H9 (cell line): Measurements from ENCODE around the gene ADPRH. TPM values are rescaled to one million over a fixed set of nuclear protein-coding genes. Genes with fewer than 3 reads are reported as not detected.

Experiments
- DNase-seq: peaks from one replicate; pipeline ENCODE4 v3.0.0-alpha.2; 2017
- H2AFZ ChIP-seq: one replicate; pipeline ENCODE4 v1.6.1; 2013; ENCODE audit warnings: mild to moderate bottlenecking, low read length, control low read depth, moderate library complexity
- H2AK5ac ChIP-seq: 2 replicates; pipeline ENCODE4 v1.6.1; 2013; ENCODE audit warnings: low read length, control low read depth, mixed read lengths; ENCODE audit not compliant: insufficient read length
- H2BK120ac ChIP-seq: one replicate; pipeline ENCODE4 v1.6.1; 2013; ENCODE audit warnings: low read depth, mild to moderate bottlenecking, low read length, control low read depth, inconsistent platforms; ENCODE audit not compliant: poor library complexity, severe bottlenecking
- H2BK12ac ChIP-seq: 2 replicates; pipeline ENCODE4 v1.6.1; 2013; ENCODE audit warnings: low read length, control low read depth, mixed read lengths, low read depth; ENCODE audit not compliant: insufficient read length
- H2BK15ac ChIP-seq: 2 replicates; pipeline ENCODE4 v1.6.1; 2013; ENCODE audit warnings: low read depth, low read length, control low read depth
- H2BK20ac ChIP-seq: one replicate; pipeline ENCODE4 v1.6.1; 2013; ENCODE audit warnings: low read depth, mild to moderate bottlenecking, low read length, control low read depth, inconsistent platforms; ENCODE audit not compliant: poor library complexity, severe bottlenecking
- H2BK5ac ChIP-seq: 2 replicates; pipeline ENCODE4 v1.6.1; 2013; ENCODE audit warnings: low read length, control low read depth, mixed read lengths; ENCODE audit not compliant: insufficient read length
- H3K14ac ChIP-seq: 2 replicates; pipeline ENCODE4 v1.6.1; 2013; ENCODE audit warnings: low read length, control low read depth; ENCODE audit not compliant: insufficient read depth
- H3K18ac ChIP-seq: 2 replicates; pipeline ENCODE4 v1.6.1; 2013; ENCODE audit warnings: low read depth, mild to moderate bottlenecking, mixed read lengths, low read length, control low read depth; ENCODE audit not compliant: insufficient read length
- H3K23ac ChIP-seq: 2 replicates; pipeline ENCODE4 v1.6.1; 2013; ENCODE audit warnings: low read length, control low read depth, mixed read lengths, low read depth; ENCODE audit not compliant: insufficient read length
- H3K23me2 ChIP-seq: 2 replicates; pipeline ENCODE4 v1.6.1; 2013; ENCODE audit warnings: low read depth, mild to moderate bottlenecking, mixed read lengths, low read length, control low read depth; ENCODE audit not compliant: insufficient read length, poor library complexity, severe bottlenecking
- H3K27ac ChIP-seq: 2 replicates; pipeline ENCODE4 v1.5.1; 2013; ENCODE audit warnings: low read length, control low read depth, mixed read lengths, low read depth; ENCODE audit not compliant: insufficient read length
- H3K27me3 ChIP-seq: 2 replicates; pipeline ENCODE4 v1.6.1; 2013; ENCODE audit warnings: low read length, control low read depth, inconsistent platforms; ENCODE audit not compliant: insufficient read depth
- H3K4ac ChIP-seq: 2 replicates; pipeline ENCODE4 v1.6.1; 2013; ENCODE audit warnings: low read depth, mild to moderate bottlenecking, control low read depth, inconsistent platforms, low read length, moderate library complexity
- H3K4me1 ChIP-seq: 2 replicates; pipeline ENCODE4 v1.6.1; 2013; ENCODE audit warnings: low read length, control low read depth, inconsistent platforms; ENCODE audit not compliant: insufficient read depth
- H3K4me2 ChIP-seq: 2 replicates; pipeline ENCODE4 v1.6.1; 2013; ENCODE audit warnings: low read length, control low read depth, mixed read lengths; ENCODE audit not compliant: insufficient read length, insufficient read depth
- H3K56ac ChIP-seq: 2 replicates; pipeline ENCODE4 v1.6.1; 2013; ENCODE audit warnings: low read depth, mild to moderate bottlenecking, mixed read lengths, low read length, control low read depth; ENCODE audit not compliant: insufficient read length
- H3K79me1 ChIP-seq: 2 replicates; pipeline ENCODE4 v1.6.1; 2013; ENCODE audit warnings: low read depth, mild to moderate bottlenecking, moderate library complexity, low read length, control low read depth, inconsistent platforms; ENCODE audit not compliant: insufficient read depth, poor library complexity, severe bottlenecking
- H3K79me2 ChIP-seq: 2 replicates; pipeline ENCODE4 v1.6.1; 2013; ENCODE audit warnings: low read length, control low read depth, inconsistent platforms; ENCODE audit not compliant: insufficient read depth
- H3K9ac ChIP-seq: 2 replicates; pipeline ENCODE4 v1.6.1; 2013; ENCODE audit warnings: low read length, control low read depth, mixed read lengths; ENCODE audit not compliant: insufficient read length; ENCODE audit errors: extremely low read depth
- H3K9me3 ChIP-seq: one replicate; pipeline ENCODE4 v1.6.1; 2013; ENCODE audit warnings: low read depth, low read length, inconsistent platforms; ENCODE audit not compliant: control insufficient read depth
- H3T11ph ChIP-seq: one replicate; pipeline ENCODE4 v1.6.1; 2013; ENCODE audit warnings: mild to moderate bottlenecking, low read length, control low read depth, inconsistent platforms
- H4K20me1 ChIP-seq: one replicate; pipeline ENCODE4 v1.6.1; 2013; ENCODE audit not compliant: control insufficient read depth, insufficient read length, insufficient read depth
- H4K5ac ChIP-seq: 2 replicates; pipeline ENCODE4 v1.6.1; 2013; ENCODE audit warnings: low read depth, mild to moderate bottlenecking, mixed read lengths, low read length, control low read depth; ENCODE audit not compliant: insufficient read length
- H4K8ac ChIP-seq: replicated peaks from 2 replicates; pipeline ENCODE4 v1.6.1; 2013; ENCODE audit warnings: low read length, control low read depth, mixed read lengths, low read depth; ENCODE audit not compliant: insufficient read length
- H4K91ac ChIP-seq: 2 replicates; pipeline ENCODE4 v1.6.1; 2013; ENCODE audit warnings: low read depth, mild to moderate bottlenecking, moderate library complexity, mixed read lengths, low read length, control low read depth; ENCODE audit not compliant: insufficient read length
- H3K27ac Mint-ChIP-seq, 3 experiments: 2 replicates in 2 of 3; 3 replicates in 1 of 3; pipeline ENCODE4 v1.8.0; 2020 to 2021; ENCODE audit warnings: mixed read lengths in 3 of 3, mild to moderate bottlenecking in 1 of 3, moderate library complexity in 1 of 3
- H3K27me3 Mint-ChIP-seq: 2 replicates; pipeline ENCODE4 v1.8.0; 2021; ENCODE audit warnings: low read depth, mild to moderate bottlenecking, moderate library complexity, mixed read lengths
- H3K36me3 Mint-ChIP-seq, 3 experiments: 2 replicates in 2 of 3; 3 replicates in 1 of 3; pipeline ENCODE4 v1.8.0; 2020 to 2021; ENCODE audit warnings: low read depth in 3 of 3, mixed read lengths in 3 of 3; ENCODE audit not compliant: insufficient read depth in 1 of 3
- H3K4me1 Mint-ChIP-seq, 2 experiments: 2 replicates each; pipeline ENCODE4 v1.8.0; 2020; ENCODE audit warnings: mixed read lengths in 2 of 2
- H3K4me3 Mint-ChIP-seq, 2 experiments: 2 replicates in 1 of 2; 3 replicates in 1 of 2; pipeline ENCODE4 v1.8.0; 2020 to 2021; ENCODE audit warnings: mild to moderate bottlenecking in 2 of 2, mixed read lengths in 2 of 2, moderate library complexity in 1 of 2
- H3K9me3 Mint-ChIP-seq, 2 experiments: 2 replicates in 1 of 2; 3 replicates in 1 of 2; pipeline ENCODE4 v1.8.0; 2020; ENCODE audit warnings: mild to moderate bottlenecking in 2 of 2, mixed read lengths in 2 of 2, moderate library complexity in 1 of 2
- WGBS: extraction: QIAGEN DNeasy Blood & Tissue Kit; methylation state at CpG from one replicate; pipeline ENCODE4 v1.1.7; 2013; ENCODE audit warnings: missing lambda C conversion rate, low lambda C conversion rate, mixed read lengths; ENCODE audit not compliant: insufficient read length; ENCODE audit errors: extremely low coverage; 5-methylcytosine and 5-hydroxymethylcytosine counted together
- total RNA-seq: library from RNA; stranded (reverse); gene quantifications from 2 replicates; pipeline ENCODE4 v1.2.1, GENCODE V29; 2021
- TF ChIP-seq, protein P1 (sequence below): fragments of 200-600 bp; sonication (generic); conservative IDR thresholded peaks from 3 replicates; pipeline ENCODE4 v1.8.0; 2021; ENCODE audit warnings: antibody characterized with exemption, mild to moderate bottlenecking

Gene ADPRH
- total RNA-seq, 1 experiment from 2014 or later: 3.1 TPM

DNA sequence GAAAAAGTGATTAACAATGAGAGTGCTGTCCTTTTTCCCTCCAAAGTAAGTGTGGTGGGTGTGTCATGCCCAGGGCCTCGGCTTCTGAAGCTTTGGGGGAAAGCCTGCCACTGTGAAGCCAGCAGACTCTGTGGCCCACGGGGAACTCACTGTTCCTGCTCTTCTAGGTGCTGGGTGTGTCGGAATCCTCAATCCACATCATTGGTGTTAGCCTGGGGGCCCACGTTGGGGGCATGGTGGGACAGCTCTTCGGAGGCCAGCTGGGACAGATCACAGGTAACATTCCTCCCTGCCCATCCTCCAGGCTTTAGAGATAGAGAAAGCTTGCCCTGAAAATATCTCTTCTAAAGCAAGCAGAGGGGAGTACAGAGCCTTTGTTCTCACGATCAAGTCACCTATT is 30.0 kb downstream of the ADPRH start:
- Mint-ChIP-seq H3K9me3 (no peaks in the 10 kb centered on the region), H3K36me3 (no peaks in the 10 kb centered on the region), H3K4me3 (no peak overlapping the region), H3K27me3 (no peaks in the 10 kb centered on the region), H3K4me1 (peaks cover 0 to 3% of the 10 kb centered on the region in 2 experiments; a peak in 2 of 4 replicates), H3K27ac (peak overlapping the region in 1 of 3 experiments; percentile 63; a peak in 1 of 7 replicates)
- Histone ChIP-seq H2BK20ac (no peak overlapping the region), H3K14ac (no peak overlapping the region; the same call in 1 of the 2 replicates), H3K79me1 (no peaks in the 10 kb centered on the region), H2AFZ (no peak overlapping the region), H3K4ac (no peak overlapping the region), H3K56ac (no peak overlapping the region), H4K91ac (no peak overlapping the region), H3K9me3 (no peaks in the 10 kb centered on the region), H3K18ac (no peak overlapping the region), H2AK5ac (no peak overlapping the region), H3K27ac (no peak overlapping the region), H2BK5ac (no peak overlapping the region), H3T11ph (no peak overlapping the region), H3K79me2 (no peaks in the 10 kb centered on the region), H3K4me2 (no peak overlapping the region), H2BK120ac (no peak overlapping the region), H4K5ac (no peak overlapping the region), H4K20me1 (no peaks in the 10 kb centered on the region), H3K27me3 (peaks cover 2% of the 10 kb centered on the region; the same call in 1 of the 2 replicates), H3K4me1 (no peaks in the 10 kb centered on the region), H4K8ac (no peak overlapping the region), H3K23ac (no peak overlapping the region), H3K23me2 (no peaks in the 10 kb centered on the region), H3K9ac (no peak overlapping the region), H2BK15ac (peak overlapping the region; percentile 75; the same call in 1 of the 2 replicates), H2BK12ac (no peak overlapping the region)
- WGBS: no CpG with 5 or more reads among the region's 6 CpGs
- DNase-seq: no peak
- TF ChIP-seq, protein P1, sequence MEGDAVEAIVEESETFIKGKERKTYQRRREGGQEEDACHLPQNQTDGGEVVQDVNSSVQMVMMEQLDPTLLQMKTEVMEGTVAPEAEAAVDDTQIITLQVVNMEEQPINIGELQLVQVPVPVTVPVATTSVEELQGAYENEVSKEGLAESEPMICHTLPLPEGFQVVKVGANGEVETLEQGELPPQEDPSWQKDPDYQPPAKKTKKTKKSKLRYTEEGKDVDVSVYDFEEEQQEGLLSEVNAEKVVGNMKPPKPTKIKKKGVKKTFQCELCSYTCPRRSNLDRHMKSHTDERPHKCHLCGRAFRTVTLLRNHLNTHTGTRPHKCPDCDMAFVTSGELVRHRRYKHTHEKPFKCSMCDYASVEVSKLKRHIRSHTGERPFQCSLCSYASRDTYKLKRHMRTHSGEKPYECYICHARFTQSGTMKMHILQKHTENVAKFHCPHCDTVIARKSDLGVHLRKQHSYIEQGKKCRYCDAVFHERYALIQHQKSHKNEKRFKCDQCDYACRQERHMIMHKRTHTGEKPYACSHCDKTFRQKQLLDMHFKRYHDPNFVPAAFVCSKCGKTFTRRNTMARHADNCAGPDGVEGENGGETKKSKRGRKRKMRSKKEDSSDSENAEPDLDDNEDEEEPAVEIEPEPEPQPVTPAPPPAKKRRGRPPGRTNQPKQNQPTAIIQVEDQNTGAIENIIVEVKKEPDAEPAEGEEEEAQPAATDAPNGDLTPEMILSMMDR: no peak
